C4-2B (cell line): Measurements from ENCODE around the gene PREX1.

Experiments
- H3K27ac ChIP-seq: fragments of 450-650 bp; 2 replicates; pipeline ENCODE4 v1.5.1; 2017
- CTCF ChIP-seq: fragments of 450-650 bp; conservative IDR thresholded peaks from 2 replicates; pipeline ENCODE4 v1.5.1; 2017; ENCODE audit warnings: mild to moderate bottlenecking
- ZFX ChIP-seq: fragments of 450-650 bp; IDR thresholded peaks from 2 replicates; pipeline ENCODE4 v1.6.1; 2017

Gene PREX1

DNA sequence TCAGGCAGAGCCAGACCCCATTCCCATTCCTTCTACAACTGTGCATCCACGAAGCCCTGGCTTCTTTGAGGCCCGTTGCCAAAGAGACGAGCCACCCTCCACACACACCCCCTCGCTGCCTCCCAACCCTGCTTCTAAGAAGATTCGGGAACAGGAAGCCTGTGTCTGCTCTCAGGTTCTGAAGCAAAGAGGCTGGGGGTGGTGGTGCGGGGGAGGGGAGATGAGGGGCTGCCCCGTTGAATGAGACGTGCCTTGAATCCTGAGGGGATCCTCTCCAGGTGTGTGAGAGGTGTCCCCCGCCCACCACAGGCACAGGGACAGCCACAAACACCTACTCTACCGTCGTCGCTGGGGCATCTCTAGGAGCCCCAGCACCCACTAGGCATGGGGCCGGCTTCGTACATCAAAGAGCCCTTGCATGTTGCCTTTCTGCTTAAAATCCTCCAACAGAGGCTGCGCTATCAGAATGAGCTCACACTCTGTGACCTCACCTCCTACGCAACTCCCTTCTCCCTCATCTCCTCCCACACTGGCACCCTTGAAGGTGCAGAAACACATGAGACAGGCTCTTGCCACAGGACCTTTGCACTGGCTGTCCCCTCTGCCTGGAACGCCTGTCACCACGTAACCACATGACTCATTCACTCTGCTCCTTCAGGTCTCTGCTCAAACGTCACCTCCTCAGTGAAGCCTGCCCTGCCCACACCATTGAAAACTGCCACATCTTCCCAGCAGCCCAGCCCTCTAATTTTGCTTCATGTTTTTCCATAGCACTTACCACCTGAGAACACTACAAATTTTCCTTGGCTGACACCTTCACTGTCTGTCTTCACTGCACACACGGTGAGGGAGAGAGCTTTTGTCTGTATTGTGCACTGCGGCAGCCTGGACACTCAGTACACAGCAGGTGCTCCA lies 58.5 kb downstream of the PREX1 start:
- no peak for TF ChIP-seq ZFX
- TF ChIP-seq CTCF: no peak
- H3K27ac ChIP-seq: no peak overlapping the region

DNA sequence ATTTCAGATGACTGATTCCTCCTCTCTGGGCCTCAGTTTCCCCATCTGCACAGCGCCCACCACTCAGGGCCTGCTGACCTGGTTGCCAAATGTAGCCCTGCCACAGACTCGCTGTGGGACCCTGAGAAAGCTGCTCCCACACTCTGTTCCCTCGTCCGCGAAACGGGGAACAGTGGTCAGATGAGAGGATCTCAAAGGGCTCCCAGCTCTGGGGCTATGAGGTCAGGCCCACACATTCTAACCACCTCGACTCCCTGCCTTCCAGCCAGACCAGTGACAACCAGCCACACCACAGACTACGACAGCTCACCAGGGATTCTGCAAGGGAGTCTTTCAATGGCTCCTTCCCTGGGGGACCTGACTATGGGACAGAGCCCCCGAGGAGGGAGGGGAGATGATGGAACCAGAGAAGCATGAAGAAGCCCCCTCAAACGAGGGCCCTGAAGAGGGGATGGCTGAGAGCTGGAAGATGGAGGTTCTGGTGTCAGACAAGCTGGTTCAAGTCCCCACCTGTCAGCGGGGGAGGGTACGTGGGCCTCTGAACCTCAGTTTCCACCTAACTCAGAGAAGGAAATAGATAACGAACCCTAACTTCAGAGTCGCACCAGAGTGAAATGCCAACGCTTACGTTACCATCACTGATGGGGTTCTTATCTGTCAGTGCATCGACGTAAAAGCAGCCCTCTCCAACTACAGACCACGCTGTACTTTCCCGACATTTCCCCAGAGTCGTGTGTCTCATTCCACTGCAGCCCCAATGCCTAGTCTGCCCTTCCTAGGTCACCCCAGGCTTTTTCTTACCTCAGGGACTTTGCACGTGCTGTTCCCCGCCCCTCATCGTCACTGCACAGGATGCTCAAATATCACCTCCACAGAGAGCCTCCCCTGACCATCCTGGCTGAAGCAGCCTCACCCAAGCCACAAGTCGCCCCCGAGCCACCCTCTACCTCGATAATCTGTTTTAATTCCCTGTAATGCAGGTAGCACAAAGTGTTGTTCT lies 60.5 kb downstream of the PREX1 start:
- H3K27ac ChIP-seq: no peak overlapping the region
- TF ChIP-seq CTCF (no peak), ZFX (no peak)

DNA sequence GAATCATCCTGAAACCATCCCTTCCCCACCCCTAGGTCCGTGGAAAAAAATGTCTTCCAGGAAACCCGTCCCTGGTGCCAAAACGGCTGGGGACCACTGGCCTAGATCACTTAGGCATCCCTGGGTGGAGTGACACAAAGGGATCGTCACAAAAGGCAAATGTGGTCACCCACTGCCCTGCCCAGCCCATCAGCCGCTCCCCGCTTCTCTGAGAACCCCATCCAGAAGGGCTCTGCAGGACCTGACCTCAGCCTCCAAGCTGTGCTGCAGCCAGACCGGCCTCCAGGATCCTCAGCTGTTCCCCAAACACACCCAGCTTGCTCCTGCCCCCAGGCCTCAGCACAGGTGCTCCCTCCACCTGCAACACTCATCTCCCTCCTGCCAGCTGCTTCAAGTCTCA lies 61.6 kb downstream of the PREX1 start:
- TF ChIP-seq ZFX (no peak), CTCF (no peak)
- no peak overlapping the region for H3K27ac ChIP-seq

GRCh38 chr20:48765359-48765758 lies 62.4 kb downstream of the PREX1 start:
- TF ChIP-seq ZFX (no peak), CTCF (no peak)
- H3K27ac ChIP-seq: no peak overlapping the region

DNA sequence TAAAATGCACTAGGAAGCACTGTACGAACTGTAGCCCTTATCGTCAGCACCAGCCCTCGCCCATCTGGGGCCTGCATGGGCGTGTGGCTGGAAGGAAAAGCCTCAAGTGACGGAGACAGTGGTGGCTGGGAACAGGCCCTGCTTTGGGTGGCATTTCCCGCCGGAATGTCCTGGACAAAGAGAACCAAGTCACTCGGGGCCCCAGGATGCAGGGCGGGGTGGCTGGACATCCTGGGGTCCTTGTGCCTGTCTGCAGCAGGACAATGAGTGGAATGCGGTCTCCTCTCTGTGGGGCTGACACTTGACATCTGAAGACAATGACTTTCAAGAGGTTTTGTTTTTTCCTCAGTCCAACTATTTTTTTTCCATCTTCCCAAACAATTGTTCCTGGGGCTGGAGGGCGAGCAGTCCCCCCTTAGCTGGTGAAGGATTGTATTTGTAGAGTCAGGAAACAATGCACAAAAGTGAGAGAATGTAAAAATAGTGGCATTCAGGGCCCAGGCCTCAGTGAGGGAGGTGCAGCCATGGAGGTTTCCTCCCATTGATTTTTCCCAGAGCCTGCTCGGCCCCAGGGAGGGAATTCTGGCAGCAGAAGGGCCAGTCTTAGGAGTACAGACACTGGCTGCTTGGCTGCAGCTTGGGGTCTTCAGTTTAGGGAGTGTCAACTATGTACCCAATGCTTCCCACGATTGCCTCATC lies 64.4 kb downstream of the PREX1 start:
- TF ChIP-seq ZFX (no peak), CTCF (no peak)
- H3K27ac ChIP-seq: no peak overlapping the region

- H3K27ac ChIP-seq: no peak overlapping the region
- TF ChIP-seq ZFX: no peak
- no peak for TF ChIP-seq CTCF
Observed at GRCh38 chr20:48761874-48762273, 65.9 kb downstream of the PREX1 start.
